ENCODE measurements around the gene USP54. TPM values are rescaled to one million over a fixed set of nuclear protein-coding genes. Genes with fewer than 3 reads are reported as not detected.

Gene USP54
- total and polyA plus RNA-seq, 2 of the 13 experiments (the other 11 are each of a cell fraction or from before 2014, with no cell fraction given) = 18.1 to 25.0 TPM

DNA sequence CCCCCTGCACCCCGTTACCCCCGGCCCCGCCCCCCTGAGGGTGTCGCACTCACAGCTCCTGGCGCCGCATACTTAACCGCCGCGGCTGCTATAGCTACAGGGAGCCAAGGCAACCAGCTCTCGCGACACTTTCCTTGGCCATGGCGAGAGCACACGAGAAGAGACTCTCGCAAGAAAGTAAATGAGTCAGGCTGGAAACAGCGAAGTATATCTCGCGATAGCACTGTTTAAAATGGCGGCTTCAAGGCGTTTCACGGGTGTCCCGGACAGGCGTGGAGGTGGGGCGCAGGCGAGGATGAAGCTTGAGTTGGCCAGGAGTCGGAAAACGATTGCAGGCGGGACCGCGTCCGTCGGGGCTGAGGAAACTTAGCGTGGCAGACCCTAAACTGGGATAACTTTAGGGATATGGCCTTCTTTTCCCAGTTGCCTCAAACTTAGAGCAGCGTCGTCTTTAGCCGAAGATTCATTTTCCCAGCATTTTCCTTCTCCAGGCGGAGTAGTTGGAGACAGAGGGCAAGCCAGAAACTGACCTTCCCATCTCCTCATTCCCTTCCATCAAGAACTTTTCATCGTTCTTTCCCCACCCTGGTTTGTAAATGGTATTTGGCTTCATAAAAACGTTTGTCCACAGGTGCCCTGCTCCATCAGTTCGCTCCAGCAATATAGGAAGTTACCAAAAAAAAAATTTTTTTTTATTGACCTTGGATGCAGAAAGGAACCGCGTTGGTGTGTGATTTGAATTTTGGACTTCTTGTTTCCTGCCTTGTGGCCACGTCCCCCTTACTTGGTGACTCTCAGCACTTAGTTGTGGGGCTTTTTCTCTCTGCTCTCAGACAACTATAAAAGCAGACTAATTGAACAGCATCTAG, 35.0 kb upstream of the USP54 start (continued):
- TF ChIP-seq ZBTB7A (CRISPR knock-in tag; IDR thresholded peaks at IDR 0.05) (no peak), NFE2L1 (CRISPR knock-in tag; IDR thresholded peaks at IDR 0.05; ENCODE audit: borderline replicate concordance) (no peak), AKAP8 (CRISPR knock-in tag; IDR thresholded peaks at IDR 0.05) (no peak), ATF1 (CRISPR knock-in tag; IDR thresholded peaks at IDR 0.05) (no peak), NCOA2 (CRISPR knock-in tag; IDR thresholded peaks at IDR 0.05) (peak; percentile 44), ZFP62 (CRISPR knock-in tag; IDR thresholded peaks at IDR 0.05) (no peak), ZNF746 (CRISPR knock-in tag; IDR thresholded peaks at IDR 0.05) (0 out of 2 replicates have a peak, but pooled peaks have one; percentile 49), MTF1 (CRISPR knock-in tag; IDR thresholded peaks at IDR 0.05) (no peak), NCOA1 (CRISPR knock-in tag; IDR thresholded peaks at IDR 0.05) (no peak), SMAD1 (CRISPR knock-in tag; IDR thresholded peaks at IDR 0.05; ENCODE audit: borderline replicate concordance, low read depth) (no peak), ZNF496 (CRISPR knock-in tag; IDR thresholded peaks at IDR 0.05; ENCODE audit: insufficient replicate concordance) (no peak), ZNF598 (CRISPR knock-in tag; IDR thresholded peaks at IDR 0.05; ENCODE audit: borderline replicate concordance) (no peak), ZNF616 (CRISPR knock-in tag; IDR thresholded peaks at IDR 0.05; ENCODE audit: low read depth) (peak; percentile 62; the same call in 1 of the 2 replicates), ZNF292 (CRISPR knock-in tag; IDR thresholded peaks at IDR 0.05; ENCODE audit: borderline replicate concordance, low read depth) (no peak), MTA3 (CRISPR knock-in tag; IDR thresholded peaks at IDR 0.05) (no peak)
- TF ChIP-seq, protein P1, sequence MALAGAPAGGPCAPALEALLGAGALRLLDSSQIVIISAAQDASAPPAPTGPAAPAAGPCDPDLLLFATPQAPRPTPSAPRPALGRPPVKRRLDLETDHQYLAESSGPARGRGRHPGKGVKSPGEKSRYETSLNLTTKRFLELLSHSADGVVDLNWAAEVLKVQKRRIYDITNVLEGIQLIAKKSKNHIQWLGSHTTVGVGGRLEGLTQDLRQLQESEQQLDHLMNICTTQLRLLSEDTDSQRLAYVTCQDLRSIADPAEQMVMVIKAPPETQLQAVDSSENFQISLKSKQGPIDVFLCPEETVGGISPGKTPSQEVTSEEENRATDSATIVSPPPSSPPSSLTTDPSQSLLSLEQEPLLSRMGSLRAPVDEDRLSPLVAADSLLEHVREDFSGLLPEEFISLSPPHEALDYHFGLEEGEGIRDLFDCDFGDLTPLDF (CRISPR knock-in tag; IDR thresholded peaks at IDR 0.05) = no peak
- TF ChIP-seq, protein P2, sequence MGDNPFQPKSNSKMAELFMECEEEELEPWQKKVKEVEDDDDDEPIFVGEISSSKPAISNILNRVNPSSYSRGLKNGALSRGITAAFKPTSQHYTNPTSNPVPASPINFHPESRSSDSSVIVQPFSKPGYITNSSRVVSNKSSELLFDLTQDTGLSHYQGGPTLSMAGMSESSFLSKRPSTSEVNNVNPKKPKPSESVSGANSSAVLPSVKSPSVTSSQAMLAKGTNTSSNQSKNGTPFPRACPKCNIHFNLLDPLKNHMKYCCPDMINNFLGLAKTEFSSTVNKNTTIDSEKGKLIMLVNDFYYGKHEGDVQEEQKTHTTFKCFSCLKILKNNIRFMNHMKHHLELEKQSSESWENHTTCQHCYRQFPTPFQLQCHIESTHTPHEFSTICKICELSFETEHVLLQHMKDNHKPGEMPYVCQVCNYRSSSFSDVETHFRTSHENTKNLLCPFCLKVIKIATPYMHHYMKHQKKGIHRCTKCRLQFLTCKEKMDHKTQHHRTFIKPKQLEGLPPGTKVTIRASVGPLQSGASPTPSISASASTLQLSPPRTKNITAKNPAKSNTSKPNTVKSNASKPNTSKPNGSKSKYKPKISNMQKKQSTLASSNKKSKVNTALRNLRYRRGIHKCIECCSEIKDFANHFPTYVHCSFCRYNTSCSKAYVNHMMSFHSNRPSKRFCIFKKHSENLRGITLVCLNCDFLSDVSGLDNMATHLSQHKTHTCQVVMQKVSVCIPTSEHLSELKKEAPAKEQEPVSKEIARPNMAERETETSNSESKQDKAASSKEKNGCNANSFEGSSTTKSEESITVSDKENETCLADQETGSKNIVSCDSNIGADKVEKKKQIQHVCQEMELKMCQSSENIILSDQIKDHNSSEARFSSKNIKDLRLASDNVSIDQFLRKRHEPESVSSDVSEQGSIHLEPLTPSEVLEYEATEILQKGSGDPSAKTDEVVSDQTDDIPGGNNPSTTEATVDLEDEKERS (CRISPR knock-in tag; IDR thresholded peaks at IDR 0.05) = no peak
- TF ChIP-seq, protein P3, sequence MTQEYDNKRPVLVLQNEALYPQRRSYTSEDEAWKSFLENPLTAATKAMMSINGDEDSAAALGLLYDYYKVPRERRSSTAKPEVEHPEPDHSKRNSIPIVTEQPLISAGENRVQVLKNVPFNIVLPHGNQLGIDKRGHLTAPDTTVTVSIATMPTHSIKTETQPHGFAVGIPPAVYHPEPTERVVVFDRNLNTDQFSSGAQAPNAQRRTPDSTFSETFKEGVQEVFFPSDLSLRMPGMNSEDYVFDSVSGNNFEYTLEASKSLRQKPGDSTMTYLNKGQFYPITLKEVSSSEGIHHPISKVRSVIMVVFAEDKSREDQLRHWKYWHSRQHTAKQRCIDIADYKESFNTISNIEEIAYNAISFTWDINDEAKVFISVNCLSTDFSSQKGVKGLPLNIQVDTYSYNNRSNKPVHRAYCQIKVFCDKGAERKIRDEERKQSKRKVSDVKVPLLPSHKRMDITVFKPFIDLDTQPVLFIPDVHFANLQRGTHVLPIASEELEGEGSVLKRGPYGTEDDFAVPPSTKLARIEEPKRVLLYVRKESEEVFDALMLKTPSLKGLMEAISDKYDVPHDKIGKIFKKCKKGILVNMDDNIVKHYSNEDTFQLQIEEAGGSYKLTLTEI (CRISPR knock-in tag; conservative IDR thresholded peaks at IDR 0.05) = no peak
- TF ChIP-seq, protein P4, sequence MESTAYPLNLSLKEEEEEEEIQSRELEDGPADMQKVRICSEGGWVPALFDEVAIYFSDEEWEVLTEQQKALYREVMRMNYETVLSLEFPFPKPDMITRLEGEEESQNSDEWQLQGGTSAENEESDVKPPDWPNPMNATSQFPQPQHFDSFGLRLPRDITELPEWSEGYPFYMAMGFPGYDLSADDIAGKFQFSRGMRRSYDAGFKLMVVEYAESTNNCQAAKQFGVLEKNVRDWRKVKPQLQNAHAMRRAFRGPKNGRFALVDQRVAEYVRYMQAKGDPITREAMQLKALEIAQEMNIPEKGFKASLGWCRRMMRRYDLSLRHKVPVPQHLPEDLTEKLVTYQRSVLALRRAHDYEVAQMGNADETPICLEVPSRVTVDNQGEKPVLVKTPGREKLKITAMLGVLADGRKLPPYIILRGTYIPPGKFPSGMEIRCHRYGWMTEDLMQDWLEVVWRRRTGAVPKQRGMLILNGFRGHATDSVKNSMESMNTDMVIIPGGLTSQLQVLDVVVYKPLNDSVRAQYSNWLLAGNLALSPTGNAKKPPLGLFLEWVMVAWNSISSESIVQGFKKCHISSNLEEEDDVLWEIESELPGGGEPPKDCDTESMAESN (CRISPR knock-in tag; conservative IDR thresholded peaks at IDR 0.05) = no peak; the same call in 1 of the 2 replicates
- TF ChIP-seq, protein P5, sequence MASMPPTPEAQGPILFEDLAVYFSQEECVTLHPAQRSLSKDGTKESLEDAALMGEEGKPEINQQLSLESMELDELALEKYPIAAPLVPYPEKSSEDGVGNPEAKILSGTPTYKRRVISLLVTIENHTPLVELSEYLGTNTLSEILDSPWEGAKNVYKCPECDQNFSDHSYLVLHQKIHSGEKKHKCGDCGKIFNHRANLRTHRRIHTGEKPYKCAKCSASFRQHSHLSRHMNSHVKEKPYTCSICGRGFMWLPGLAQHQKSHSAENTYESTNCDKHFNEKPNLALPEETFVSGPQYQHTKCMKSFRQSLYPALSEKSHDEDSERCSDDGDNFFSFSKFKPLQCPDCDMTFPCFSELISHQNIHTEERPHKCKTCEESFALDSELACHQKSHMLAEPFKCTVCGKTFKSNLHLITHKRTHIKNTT (CRISPR knock-in tag; IDR thresholded peaks at IDR 0.05) = no peak
